HG02885 (cell line): ENCODE results near the gene TBX20.

Experiments used
- ATAC-seq: cut with Tn5 transposase; IDR thresholded peaks from one replicate; pipeline ENCODE4 v1.9.1; 2021; ENCODE audit warnings: mild to moderate bottlenecking; ENCODE audit not compliant: unreplicated experiment, poor library complexity

Gene TBX20

GRCh38 chr7:35253710-35254495 lies at the start of gene TBX20:
TSS of gene TBX20 (minus strand) at chr7:35254100. CDS start at chr7:35253620, 480 bp downstream.
- no peak for ATAC-seq

- ATAC-seq, result no peak
These were observed 35.5 kb upstream of the TBX20 start for GRCh38 chr7:35289376-35289775.

- no peak for ATAC-seq
These were observed 33.1 kb upstream of the TBX20 start for GRCh38 chr7:35286986-35287385.

GRCh38 chr7:35286422-35286821 lies 32.5 kb upstream of the TBX20 start:
- no peak for ATAC-seq

- no peak for ATAC-seq
These were observed 31.9 kb upstream of the TBX20 start for GRCh38 chr7:35285799-35286198.

GRCh38 chr7:35280902-35281301 lies 27.0 kb upstream of the TBX20 start:
- no peak for ATAC-seq

GRCh38 chr7:35277359-35277758 lies 23.5 kb upstream of the TBX20 start:
- no peak for ATAC-seq

GRCh38 chr7:35272246-35272645 lies 18.3 kb upstream of the TBX20 start:
- no peak for ATAC-seq

- ATAC-seq, result no peak
These were observed 15.1 kb upstream of the TBX20 start for GRCh38 chr7:35268953-35269352.

GRCh38 chr7:35267411-35267810 lies 13.5 kb upstream of the TBX20 start:
- ATAC-seq, result no peak

GRCh38 chr7:35263396-35263795 lies 9.5 kb upstream of the TBX20 start:
- ATAC-seq, result no peak

GRCh38 chr7:35261476-35262285 lies 7.8 kb upstream of the TBX20 start:
- ATAC-seq, result no peak

- no peak for ATAC-seq
These were observed 7.1 kb upstream of the TBX20 start for GRCh38 chr7:35261041-35261440.

- ATAC-seq, result no peak
These were observed 6.3 kb upstream of the TBX20 start for GRCh38 chr7:35260246-35260645.

- ATAC-seq, result no peak
These were observed 5.6 kb upstream of the TBX20 start for GRCh38 chr7:35259523-35259908.

- ATAC-seq, result no peak
These were observed 5.1 kb upstream of the TBX20 start for GRCh38 chr7:35258868-35259522.

GRCh38 chr7:35258125-35258867 lies 4.4 kb upstream of the TBX20 start:
- no peak for ATAC-seq

GRCh38 chr7:35257251-35258124 lies 3.6 kb upstream of the TBX20 start:
- ATAC-seq, result no peak
